Endometrium (tissue), 2 donors: ENCODE measurements around the gene GUK1.
"Not testable (repeated sequence)": the region's sequence is repeated elsewhere in the genome, so short reads cannot be mapped to it uniquely, and the experiment has no call there.

Source experiments
- FAIRE-seq: peaks from 2 replicates; lab custom pipeline; 2012; peaks lifted over from hg19 to GRCh38; lab: Jason Lieb, UNC
- donor health status: control.
- donor health status: control.

GUK1 gene

DNA sequence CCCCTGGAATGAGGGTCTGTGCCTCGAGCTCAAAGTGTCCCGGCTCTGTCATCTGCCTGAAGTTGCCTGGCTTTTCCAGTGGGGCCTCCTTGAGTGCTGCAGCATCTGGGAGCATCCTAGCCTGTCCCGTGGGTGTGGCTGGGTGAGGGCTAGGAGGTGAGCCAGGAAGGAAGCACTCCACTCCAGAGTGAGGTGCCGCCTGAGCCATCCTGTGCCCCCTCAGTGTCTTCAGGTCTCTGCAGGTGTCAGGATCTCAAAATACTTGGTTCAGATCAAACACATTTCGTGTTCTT, 37.0 kb downstream of the GUK1 start:
- FAIRE-seq, result no peak

DNA sequence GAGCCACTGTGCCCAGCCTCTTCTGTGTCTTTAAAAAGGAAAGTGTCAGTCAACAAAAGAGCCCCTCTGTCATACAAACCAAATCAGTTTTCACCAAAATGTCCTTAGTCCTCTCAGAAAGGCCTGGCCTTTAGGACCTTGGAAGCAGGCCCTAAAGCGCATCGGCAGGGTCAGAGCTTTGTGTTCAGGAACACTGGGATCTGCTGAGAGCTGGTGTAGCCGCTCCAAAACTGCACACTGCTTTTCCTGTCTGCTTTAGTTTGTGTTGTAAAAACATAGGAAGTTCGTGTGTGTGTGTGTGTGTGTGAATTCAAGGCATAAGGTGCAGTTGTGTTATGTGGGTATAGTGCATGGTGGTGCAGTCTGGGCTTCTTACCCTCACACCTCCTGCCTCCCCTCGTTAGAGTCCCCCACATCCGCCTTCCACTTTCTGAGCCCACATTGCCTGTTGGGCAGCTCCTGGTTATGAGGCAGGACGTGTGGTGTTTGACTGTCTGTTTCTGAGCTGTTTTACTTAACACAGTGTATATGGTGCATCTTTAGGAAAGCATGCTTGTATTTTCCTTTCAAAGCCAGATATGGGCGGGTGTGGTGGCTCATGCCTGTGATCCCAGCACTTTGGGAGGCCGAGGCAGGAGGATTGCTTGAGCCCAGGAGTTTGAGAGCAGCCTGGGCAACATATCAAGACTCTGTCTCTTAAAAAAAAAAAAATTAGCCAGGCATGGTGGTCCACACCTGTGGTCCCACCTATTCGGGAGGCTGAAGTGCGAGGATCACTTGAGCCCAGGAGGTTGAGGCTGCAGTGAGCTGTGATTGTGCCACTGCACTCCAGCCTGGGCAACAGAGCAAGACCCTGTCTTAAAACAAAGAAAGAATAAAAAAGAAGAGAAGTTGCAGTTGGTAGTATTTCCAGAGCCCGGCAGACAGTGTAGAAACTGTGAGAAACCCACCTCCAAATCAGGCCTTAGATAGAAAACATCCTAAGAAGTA, 37.9 kb downstream of the GUK1 start:
- no peak for FAIRE-seq

GRCh38 chr1:228178737-228179684, 38.9 kb downstream of the GUK1 start:
- peak; percentile 89 for FAIRE-seq

GRCh38 chr1:228180271-228180958, 40.3 kb downstream of the GUK1 start:
- no peak for FAIRE-seq

DNA sequence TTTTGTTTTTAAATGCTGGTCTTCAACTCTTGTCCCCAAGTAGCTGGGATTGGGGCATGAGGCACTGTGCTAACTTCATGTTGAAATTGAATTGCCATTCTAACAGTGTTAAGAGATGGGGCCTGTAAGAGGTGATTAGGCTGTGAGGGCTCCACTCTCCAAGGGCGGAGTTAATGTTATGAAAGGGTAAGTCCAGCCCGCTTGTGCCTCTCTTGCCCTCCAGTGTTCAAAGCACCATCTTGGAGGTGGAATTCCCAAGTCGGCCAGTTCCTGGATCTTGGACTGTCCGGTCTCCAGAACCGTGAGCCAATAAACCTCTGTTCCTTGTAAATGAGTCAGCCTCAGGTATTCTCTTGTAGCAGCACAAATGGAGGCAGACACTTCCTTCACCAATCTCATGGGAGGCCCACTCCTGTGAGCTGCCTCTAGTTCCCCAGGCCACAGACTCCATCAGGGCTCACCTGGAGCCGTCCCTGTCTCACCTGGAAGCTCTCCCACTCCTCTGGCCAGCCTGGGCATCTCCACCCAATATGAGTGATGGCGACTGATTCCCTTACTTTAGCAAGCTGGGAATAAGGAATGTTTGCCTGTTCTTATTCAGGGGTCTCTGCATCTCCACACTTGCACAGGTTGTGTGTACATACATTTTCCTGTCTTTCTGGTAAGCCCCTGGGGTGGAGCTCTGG, 41.0 kb downstream of the GUK1 start:
- no peak for FAIRE-seq

GRCh38 chr1:228181645-228182034, 41.6 kb downstream of the GUK1 start:
- no peak for FAIRE-seq

GRCh38 chr1:228182296-228183030, 42.4 kb downstream of the GUK1 start:
- FAIRE-seq, result no peak

GRCh38 chr1:228184152-228184551, 44.1 kb downstream of the GUK1 start:
- no peak for FAIRE-seq

GRCh38 chr1:228185641-228185965, 45.5 kb downstream of the GUK1 start:
- no peak for FAIRE-seq

- FAIRE-seq, result not testable (repeated sequence)
These were observed 48.2 kb downstream of the GUK1 start for GRCh38 chr1:228188249-228188648.

GRCh38 chr1:228190182-228190581, 50.1 kb downstream of the GUK1 start:
- FAIRE-seq, result no peak

DNA sequence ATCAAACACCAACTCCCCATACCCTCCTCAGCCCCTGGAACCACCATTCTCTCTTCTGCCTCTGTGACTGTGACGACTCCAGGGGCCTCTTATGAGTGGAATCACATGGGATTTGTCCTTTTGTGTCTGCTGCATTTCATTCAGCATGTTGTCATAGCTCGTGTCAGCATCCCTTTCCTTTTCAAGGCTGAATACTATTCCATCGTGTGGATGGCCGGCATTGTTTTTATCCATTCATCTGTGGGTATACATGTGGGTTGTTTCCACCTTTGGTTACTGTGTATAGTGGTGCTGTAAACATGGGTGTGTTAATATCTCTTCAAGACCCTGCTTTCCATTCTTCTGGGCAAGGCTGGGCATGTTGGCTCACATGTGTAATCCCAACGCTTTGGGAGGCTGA, 50.7 kb downstream of the GUK1 start:
- no peak for FAIRE-seq

DNA sequence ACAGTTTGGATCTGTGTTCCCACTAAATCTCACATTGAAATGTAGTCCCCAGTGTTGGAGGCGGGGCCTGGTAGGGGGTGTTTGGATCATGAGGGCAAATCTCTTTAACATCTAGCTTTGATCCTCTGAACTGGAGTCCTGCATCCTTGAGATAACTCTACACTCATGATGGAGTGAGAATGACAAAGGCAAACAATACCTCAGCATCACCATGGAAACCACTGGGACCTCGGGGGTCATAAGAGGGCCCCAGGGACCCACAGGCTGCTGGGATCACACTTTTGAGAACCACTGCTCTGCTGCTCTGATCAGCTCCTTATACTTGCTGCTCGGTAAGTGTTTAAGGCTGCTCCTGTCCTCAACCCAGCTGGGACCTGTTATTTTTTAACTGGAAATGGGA, 54.4 kb downstream of the GUK1 start:
- no peak for FAIRE-seq

DNA sequence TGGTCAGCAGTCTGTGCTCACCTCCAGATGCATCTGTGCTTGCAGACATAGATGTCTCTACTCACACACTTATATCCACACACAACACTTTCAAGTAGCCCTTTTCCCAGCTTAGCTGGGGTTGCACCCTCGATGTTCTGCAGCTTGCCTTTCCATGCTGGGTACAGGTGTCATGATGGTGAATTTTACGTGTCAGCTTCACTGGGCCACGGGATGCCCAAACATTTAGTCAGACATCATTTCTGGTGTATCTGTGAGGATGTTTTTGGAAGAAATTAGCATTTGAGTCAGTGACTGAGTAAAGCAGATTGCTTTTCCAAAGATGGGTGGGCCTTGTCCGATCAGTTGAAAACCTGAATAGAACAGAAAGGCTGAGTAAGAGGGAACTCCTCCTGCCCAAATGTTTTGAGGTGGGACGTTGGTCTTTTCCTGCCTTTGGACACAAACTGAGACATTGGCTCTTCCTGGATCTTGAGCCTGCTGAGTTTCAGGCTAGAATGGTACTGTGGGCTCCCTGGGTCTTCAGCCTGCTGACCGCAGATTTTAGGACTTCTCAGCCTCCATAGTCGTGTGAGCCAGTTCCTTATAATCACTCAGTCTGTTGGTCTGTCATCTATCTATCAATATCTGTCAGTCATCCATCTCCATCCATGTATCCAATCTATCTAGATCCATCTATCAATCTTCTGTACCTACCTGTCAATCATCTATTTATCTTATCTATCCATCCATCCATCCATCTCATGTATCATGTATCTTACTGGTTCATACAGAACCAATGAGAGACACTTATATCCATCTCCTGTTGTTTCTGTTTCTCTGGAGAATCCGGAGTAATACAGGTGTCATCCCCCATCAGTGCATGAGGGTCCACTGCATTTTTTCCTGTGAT, 55.1 kb downstream of the GUK1 start:
- FAIRE-seq, result no peak

DNA sequence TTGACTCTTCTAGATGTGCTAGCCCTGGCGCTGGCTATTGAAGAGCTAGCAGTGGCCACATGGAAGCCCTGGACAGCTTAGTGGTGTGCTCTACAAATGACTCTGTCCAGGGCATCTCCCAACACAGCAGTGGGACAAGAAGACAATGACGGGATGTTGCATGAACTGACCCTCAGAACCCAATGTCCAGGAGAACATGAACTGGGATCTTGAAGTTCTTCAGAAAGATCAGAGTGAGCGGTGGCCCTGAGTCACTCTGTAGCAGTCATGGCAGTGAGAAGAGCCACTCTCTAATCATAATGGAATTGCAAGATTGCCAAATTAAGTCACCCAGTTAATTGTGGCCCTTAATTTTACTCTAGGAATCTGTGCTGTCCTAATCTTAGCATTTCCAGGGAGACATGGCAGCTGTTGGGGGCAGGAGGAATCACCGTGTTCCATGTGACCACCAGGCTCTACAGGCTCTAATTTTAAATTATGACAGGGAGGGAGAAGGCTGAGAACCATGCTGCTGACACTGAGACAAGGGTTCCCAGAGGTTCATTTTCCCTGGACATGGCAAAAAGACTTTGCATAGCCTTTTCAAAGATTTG, 57.6 kb downstream of the GUK1 start:
- no peak for FAIRE-seq
